Activated naive CD4-positive, alpha-beta T cell treated with anti-CD3 and anti-CD28 coated beads, Interleukin-2, amount 10 ng/mL, durations not matched to agents 7 days and 5 days (primary cell): ENCODE data around the gene IRX5.
A peak's percentile ranks its signal among the peaks of the same experiment; 100 is the strongest.

Experiments used
- CTCF ChIA-PET: fragments of 350-600 bp; sonication (Branson Sonifier 250); formaldehyde crosslinking; loops from one replicate; lab custom pipeline; 2021; ENCODE audit warnings: antibody characterized with exemption; lab: Charles Lee
- DNase-seq: peaks from one replicate; pipeline ENCODE4 v3.0.0-alpha.2; 2020
- H3K27ac Mint-ChIP-seq: one replicate; pipeline ENCODE4 v1.8.0; 2021; ENCODE audit warnings: mild to moderate bottlenecking, moderate library complexity, mixed read lengths
- H3K27me3 Mint-ChIP-seq: one replicate; pipeline ENCODE4 v1.8.0; 2021; ENCODE audit warnings: mild to moderate bottlenecking, mixed read lengths
- H3K36me3 Mint-ChIP-seq: one replicate; pipeline ENCODE4 v1.8.0; 2021; ENCODE audit warnings: mixed read lengths
- H3K4me1 Mint-ChIP-seq: one replicate; pipeline ENCODE4 v1.8.0; 2021; ENCODE audit warnings: mixed read lengths
- H3K4me3 Mint-ChIP-seq: one replicate; pipeline ENCODE4 v1.8.0; 2021; ENCODE audit warnings: mild to moderate bottlenecking, moderate library complexity, mixed read lengths
- H3K9me3 Mint-ChIP-seq: one replicate; pipeline ENCODE4 v1.8.0; 2021; ENCODE audit warnings: mixed read lengths

IRX5 gene

DNA sequence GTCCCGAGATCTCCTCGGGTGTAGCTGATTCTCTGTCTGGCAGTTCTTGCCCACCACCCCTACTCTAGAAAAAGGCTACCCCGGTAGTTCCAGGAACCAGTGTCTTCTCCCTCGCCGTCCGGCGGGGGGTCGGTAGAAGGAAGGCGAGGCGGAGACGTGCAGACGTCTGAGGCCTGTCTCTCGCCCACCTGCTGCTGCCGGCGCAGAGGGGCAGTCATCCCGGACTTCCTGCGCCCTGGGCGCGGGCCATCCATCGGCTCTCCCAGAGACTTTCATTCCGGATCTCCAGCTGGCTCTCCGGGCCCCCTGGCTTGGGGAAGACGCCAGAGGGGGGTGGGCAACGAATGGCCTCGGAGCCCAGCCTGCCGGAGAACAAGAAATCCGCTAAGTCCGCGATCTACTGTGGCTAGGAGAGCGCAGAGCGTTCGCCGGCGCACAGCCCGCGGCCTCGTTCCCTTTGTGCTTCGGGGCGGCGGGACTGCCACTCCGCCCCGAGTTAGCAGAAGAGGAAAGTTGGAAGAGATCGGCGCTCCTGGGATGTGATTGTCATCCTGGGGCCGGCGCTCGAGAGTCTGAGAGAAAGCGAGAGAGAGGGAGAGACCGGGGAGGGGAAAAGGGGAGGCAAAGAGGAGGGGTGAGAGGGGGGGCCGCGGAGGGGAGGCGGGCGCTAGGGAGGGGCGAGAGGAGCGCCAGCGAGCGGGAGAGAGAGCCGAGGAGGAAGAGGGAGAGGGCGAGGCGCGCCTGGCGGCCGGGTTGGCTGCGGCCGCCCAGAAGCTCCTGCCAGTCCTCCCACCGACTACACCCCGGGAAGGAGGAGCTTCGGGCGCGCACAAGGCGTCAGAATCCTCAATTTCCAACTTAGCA, at the start of gene IRX5:
IRX5 (plus strand) TSS at position 861 of the 864 bp plus-strand sequence. CDS start 334 bp downstream, outside the sequence.
- peaks cover 32% of the 10 kb centered on the region for H3K4me1 Mint-ChIP-seq
- CTCF ChIA-PET = no interaction called here

GRCh38 chr16:54882556-54882955, 48.1 kb upstream of the IRX5 start:
- Mint-ChIP-seq H3K36me3 (no peaks in the 10 kb centered on the region), H3K4me1 (no peaks in the 10 kb centered on the region), H3K4me3 (no peak overlapping the region), H3K27ac (no peak overlapping the region), H3K27me3 (peaks cover 7% of the 10 kb centered on the region), H3K9me3 (peaks cover 2% of the 10 kb centered on the region)
- CTCF ChIA-PET = no interaction called here
- no peak for DNase-seq

More for the DNA sequence above, at the start of gene IRX5:
- Mint-ChIP-seq H3K4me3 (peak within 1 kb of the TSS; percentile 76), H3K36me3 (peaks cover 15% of the 10 kb centered on the region), H3K27ac (peak within 1 kb of the TSS; percentile 84), H3K27me3 (peaks cover 82% of the 10 kb centered on the region), H3K9me3 (peaks cover 6% of the 10 kb centered on the region)
- peak; percentile 54 for DNase-seq

- peaks cover 7% of the 10 kb centered on the region for H3K27me3 Mint-ChIP-seq
- no peak overlapping the region for H3K27ac Mint-ChIP-seq
- CTCF ChIA-PET = no interaction called here
- H3K4me3 Mint-ChIP-seq = no peak overlapping the region
- no peaks in the 10 kb centered on the region for H3K36me3 Mint-ChIP-seq
- H3K9me3 Mint-ChIP-seq = peaks cover 2% of the 10 kb centered on the region
- no peaks in the 10 kb centered on the region for H3K4me1 Mint-ChIP-seq
- DNase-seq = no peak
Measured at GRCh38 chr16:54883358-54883757, 47.3 kb upstream of the IRX5 start.

DNA sequence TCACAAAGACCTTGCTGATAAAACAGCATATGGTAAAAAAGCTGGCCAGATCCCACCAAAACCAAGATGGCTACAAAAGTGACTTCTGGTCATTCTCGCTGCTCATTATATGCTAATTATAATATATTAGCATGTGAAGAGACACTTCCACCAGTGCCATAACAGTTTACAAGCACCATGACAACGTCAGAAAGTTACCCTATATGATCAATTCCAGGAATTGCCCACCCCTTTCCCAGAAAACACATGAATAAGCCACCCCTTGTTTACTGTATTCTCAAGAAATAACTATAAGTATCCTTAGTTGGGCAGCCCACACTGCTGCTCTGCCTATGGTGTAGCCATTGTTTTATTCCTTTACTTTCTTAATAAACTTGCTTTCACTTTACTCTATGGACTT, 44.6 kb upstream of the IRX5 start:
- Mint-ChIP-seq H3K4me3 (no peak overlapping the region), H3K27me3 (peaks cover 7% of the 10 kb centered on the region)

GRCh38 chr16:54890381-54890780, 40.3 kb upstream of the IRX5 start:
- Mint-ChIP-seq H3K36me3 (no peaks in the 10 kb centered on the region), H3K27ac (no peak overlapping the region), H3K9me3 (no peaks in the 10 kb centered on the region), H3K27me3 (no peaks in the 10 kb centered on the region), H3K4me3 (no peak overlapping the region), H3K4me1 (no peaks in the 10 kb centered on the region)
- DNase-seq = no peak
- CTCF ChIA-PET = no interaction called here

More for the DNA sequence above, 44.6 kb upstream of the IRX5 start:
- no peak for DNase-seq
- CTCF ChIA-PET = no interaction called here
- peaks cover 2% of the 10 kb centered on the region for H3K9me3 Mint-ChIP-seq
- no peak overlapping the region for H3K27ac Mint-ChIP-seq
- H3K36me3 Mint-ChIP-seq = no peaks in the 10 kb centered on the region
- no peaks in the 10 kb centered on the region for H3K4me1 Mint-ChIP-seq

GRCh38 chr16:54891346-54891745, 39.3 kb upstream of the IRX5 start:
- Mint-ChIP-seq H3K27ac (no peak overlapping the region), H3K36me3 (no peaks in the 10 kb centered on the region), H3K4me3 (no peak overlapping the region), H3K9me3 (no peaks in the 10 kb centered on the region), H3K4me1 (no peaks in the 10 kb centered on the region), H3K27me3 (no peaks in the 10 kb centered on the region)
- CTCF ChIA-PET = no interaction called here
- no peak for DNase-seq

DNA sequence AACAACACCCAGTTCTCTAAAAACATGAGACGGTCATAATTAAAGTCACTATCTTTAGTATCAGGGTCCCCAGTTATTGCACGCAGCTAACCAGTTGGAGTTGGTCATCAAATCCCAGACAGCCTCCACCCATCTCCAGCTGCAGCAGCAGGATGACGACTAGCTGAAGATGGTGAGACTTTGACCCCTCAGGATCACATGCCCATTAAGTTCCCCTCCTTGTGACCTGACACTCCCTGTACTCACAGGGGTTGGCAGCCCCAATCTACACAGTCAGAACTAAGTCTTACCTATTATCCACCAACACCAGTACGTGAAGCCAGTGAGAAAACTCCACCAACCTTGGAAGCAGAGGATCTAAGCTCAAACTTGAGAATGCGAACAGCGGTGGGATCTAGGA, 37.7 kb upstream of the IRX5 start:
- H3K27me3 Mint-ChIP-seq = no peaks in the 10 kb centered on the region
- no peaks in the 10 kb centered on the region for H3K36me3 Mint-ChIP-seq
- H3K4me3 Mint-ChIP-seq = no peak overlapping the region
- no peak overlapping the region for H3K27ac Mint-ChIP-seq
- no peaks in the 10 kb centered on the region for H3K4me1 Mint-ChIP-seq
- no peaks in the 10 kb centered on the region for H3K9me3 Mint-ChIP-seq
- no peak for DNase-seq
- CTCF ChIA-PET = no interaction called here

DNA sequence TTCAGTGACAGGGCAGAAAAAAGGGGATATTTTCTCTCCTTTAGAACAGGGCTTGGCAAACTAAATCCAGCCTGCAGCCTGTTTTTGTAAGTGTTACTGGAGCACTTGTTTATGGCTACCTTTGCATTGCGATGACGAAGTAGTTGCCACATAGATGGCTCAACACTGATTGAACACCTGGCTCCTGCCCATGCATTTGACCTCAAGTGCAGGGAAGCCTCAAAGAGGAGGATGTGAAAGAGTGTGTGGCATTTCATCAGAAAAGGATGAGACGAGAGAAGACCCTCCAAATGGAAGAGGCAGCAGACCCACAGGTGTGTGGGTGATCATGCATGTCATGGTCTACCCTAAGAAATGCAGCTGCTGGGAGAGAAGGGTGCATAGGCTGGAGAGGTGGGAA, 32.7 kb upstream of the IRX5 start:
- Mint-ChIP-seq H3K4me1 (no peaks in the 10 kb centered on the region), H3K9me3 (peaks cover 4% of the 10 kb centered on the region), H3K4me3 (no peak overlapping the region), H3K36me3 (no peaks in the 10 kb centered on the region), H3K27me3 (no peaks in the 10 kb centered on the region), H3K27ac (no peak overlapping the region)
- CTCF ChIA-PET = no interaction called here
- no peak for DNase-seq

DNA sequence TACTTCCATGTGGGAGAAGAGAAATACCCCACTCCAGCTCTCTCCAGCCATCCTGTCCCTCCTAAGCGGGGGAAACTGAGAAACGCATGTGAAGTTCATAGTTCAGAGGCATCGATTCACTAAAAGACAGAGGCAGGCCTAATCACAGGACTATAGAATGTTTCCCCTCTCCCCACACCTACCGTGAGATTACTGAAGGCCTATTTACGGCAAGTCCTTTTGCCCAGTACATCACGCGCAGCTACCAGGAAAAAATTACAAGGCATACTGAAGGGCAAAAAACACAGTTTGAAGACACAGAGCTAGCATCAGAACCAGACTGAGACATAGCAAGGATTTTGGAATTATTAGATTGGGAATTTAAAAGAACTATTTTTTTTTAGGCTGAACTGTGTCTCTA, 29.1 kb upstream of the IRX5 start:
- Mint-ChIP-seq H3K9me3 (peaks cover 5% of the 10 kb centered on the region), H3K4me3 (no peak overlapping the region)
- CTCF ChIA-PET = no interaction called here

DNA sequence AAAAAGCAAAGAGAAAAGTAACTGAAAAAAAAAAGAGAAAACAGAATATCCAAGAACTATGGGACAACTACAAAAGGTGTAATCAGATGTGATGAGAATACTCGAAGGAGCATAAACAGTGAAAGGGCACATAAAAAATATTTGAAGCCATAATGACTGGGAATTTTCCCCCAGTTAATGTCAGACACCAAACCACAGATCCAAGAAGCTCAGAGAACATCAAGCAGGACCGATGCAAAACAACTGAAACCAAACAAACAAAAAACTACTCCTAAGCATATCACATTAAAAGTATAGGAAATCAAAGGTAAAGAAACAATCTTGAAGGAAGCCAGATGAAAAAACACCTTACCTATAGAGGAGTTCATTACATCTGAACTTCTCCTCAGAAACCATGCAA, 27.6 kb upstream of the IRX5 start:
- Mint-ChIP-seq H3K27ac (no peak overlapping the region), H3K27me3 (no peaks in the 10 kb centered on the region), H3K4me3 (no peak overlapping the region), H3K36me3 (no peaks in the 10 kb centered on the region), H3K4me1 (no peaks in the 10 kb centered on the region), H3K9me3 (peaks cover 5% of the 10 kb centered on the region)
- CTCF ChIA-PET = no interaction called here
- DNase-seq = no peak

More for the DNA sequence above, 29.1 kb upstream of the IRX5 start:
- Mint-ChIP-seq H3K4me1 (no peaks in the 10 kb centered on the region), H3K27ac (no peak overlapping the region), H3K36me3 (no peaks in the 10 kb centered on the region), H3K27me3 (no peaks in the 10 kb centered on the region)
- no peak for DNase-seq

- Mint-ChIP-seq H3K4me1 (no peaks in the 10 kb centered on the region), H3K27ac (no peak overlapping the region), H3K4me3 (no peak overlapping the region), H3K9me3 (no peaks in the 10 kb centered on the region), H3K27me3 (peaks cover 8% of the 10 kb centered on the region), H3K36me3 (no peaks in the 10 kb centered on the region)
- CTCF ChIA-PET = no interaction called here
- no peak for DNase-seq
Measured at GRCh38 chr16:54911079-54911478, 19.6 kb upstream of the IRX5 start.

DNA sequence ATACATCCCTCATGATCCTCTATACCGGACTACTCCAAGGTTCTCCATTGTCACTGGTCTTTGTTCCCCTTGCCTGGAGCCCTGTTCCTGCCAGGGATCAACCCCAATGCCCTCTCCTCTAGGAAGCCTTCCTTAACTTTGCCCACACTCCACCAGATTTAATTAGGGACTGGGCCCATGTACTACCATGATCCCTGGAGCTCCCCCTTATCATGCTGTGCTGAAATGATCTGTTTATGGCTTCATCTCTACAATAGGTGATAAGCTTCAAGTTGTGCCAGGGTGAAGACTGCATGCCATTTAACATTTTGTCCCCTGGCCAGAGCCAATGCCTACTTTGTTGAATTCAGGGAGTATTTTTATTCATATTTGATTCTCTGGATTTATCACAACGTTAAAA, 17.9 kb upstream of the IRX5 start:
- Mint-ChIP-seq H3K36me3 (no peaks in the 10 kb centered on the region), H3K4me1 (no peaks in the 10 kb centered on the region), H3K27ac (no peak overlapping the region), H3K4me3 (no peak overlapping the region), H3K27me3 (peaks cover 8% of the 10 kb centered on the region), H3K9me3 (no peaks in the 10 kb centered on the region)
- DNase-seq = no peak
- CTCF ChIA-PET = no interaction called here

DNA sequence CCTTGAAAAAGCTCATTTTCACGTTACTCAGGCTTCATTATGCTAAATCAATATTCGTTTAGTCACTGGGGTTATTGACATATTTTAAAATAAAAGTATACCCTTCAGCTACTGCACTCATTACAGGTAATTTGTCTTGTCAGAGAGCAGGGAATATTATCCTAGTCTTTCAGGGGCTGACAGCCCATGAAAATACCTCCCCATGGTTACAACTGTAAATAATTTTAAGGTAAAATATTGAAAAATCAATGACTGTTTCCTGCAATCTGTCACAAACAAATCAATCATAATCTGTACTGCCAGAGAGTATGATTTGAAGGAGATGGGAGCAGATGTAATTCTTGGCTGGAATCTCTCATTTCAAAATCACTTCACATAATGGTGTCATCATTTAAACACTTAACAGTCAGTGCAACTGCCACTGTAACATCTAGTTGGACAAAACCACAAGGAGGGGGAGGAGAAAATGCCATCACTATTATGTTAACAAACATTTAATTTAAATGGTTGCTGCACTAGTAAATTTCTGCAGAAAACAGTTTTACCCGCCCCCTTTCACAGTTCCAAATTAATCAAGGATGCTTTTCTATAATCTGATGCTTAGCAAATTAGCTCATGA, 9.3 kb upstream of the IRX5 start:
- no peak overlapping the region for H3K4me3 Mint-ChIP-seq
- no peaks in the 10 kb centered on the region for H3K27me3 Mint-ChIP-seq
- no peak overlapping the region for H3K27ac Mint-ChIP-seq
- H3K4me1 Mint-ChIP-seq = no peaks in the 10 kb centered on the region
- no peaks in the 10 kb centered on the region for H3K36me3 Mint-ChIP-seq
- DNase-seq = no peak
- H3K9me3 Mint-ChIP-seq = no peaks in the 10 kb centered on the region
- CTCF ChIA-PET = no interaction called here

GRCh38 chr16:54923055-54923473, 7.6 kb upstream of the IRX5 start:
- DNase-seq = no peak
- Mint-ChIP-seq H3K4me1 (peaks cover 7% of the 10 kb centered on the region), H3K9me3 (no peaks in the 10 kb centered on the region), H3K36me3 (peaks cover 1% of the 10 kb centered on the region), H3K27me3 (peaks cover 13% of the 10 kb centered on the region), H3K27ac (no peak overlapping the region), H3K4me3 (no peak overlapping the region)
- CTCF ChIA-PET = no interaction called here

GRCh38 chr16:54923988-54924387, 6.7 kb upstream of the IRX5 start:
- Mint-ChIP-seq H3K27me3 (peaks cover 20% of the 10 kb centered on the region), H3K4me3 (no peak overlapping the region), H3K9me3 (no peaks in the 10 kb centered on the region), H3K36me3 (peaks cover 2% of the 10 kb centered on the region), H3K4me1 (peaks cover 11% of the 10 kb centered on the region), H3K27ac (no peak overlapping the region)
- no peak for DNase-seq
- CTCF ChIA-PET = no interaction called here
